Measurements from ENCODE around the gene ZMIZ2.

DNA sequence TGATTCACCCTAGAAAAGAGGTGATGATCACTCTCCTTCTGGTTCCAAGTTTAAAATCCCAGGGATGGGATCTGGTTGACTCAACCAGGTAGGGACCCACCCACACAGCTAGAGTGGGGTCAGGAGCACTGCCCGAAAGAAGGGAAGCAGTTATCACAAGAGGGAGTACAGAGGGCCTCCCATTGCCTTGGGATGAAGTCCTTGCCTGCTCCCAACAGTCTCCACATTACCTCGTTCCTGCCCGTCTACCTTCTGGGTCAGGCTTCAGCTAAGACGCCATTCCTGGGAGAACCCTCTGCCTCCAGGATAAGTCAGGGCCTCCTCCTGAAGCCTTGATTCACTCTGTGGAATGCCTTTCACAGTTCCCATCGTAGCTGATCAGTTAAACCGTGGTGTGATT, 23.8 kb downstream of the ZMIZ2 start:
- TF ChIP-seq POLR2A (IDR thresholded peaks at IDR 0.05) (no peak), CTCF (IDR thresholded peaks at IDR 0.05) (no peak)
